SK-N-SH treated with all-trans-retinoic acid at 6 μM for 48 hours (cell line): Measurements from ENCODE around the gene GGTLC1.

Experiments used
- ATAC-seq: fragments of 200-7000 bp; cut with Tn5 transposase; 3 replicates; pipeline ENCODE4 v1.9.1; 2020; ENCODE audit warnings: mild to moderate bottlenecking, moderate library complexity
- ARNTL ChIP-seq: fragments of 450-650 bp; formaldehyde crosslinking; IDR thresholded peaks from 2 replicates; pipeline ENCODE4 v1.5.0; 2020; ENCODE audit warnings: low read depth, mild to moderate bottlenecking, moderate library complexity, borderline replicate concordance
- BACH2 ChIP-seq: fragments of 250-450 bp; sonication (Bioruptor Pico); IDR thresholded peaks from 2 replicates; pipeline ENCODE4 v1.9.0; 2021; ENCODE audit warnings: mild to moderate bottlenecking, borderline replicate concordance
- CREB5 ChIP-seq: fragments of 250-450 bp; sonication (Bioruptor Pico); IDR thresholded peaks from 2 replicates; pipeline ENCODE4 v1.5.1; 2020; ENCODE audit warnings: low read depth, mild to moderate bottlenecking, moderate library complexity
- CSDC2 ChIP-seq: fragments of 250-450 bp; sonication (Bioruptor Pico); IDR thresholded peaks from 2 replicates; pipeline ENCODE4 v1.5.0; 2020; ENCODE audit warnings: mild to moderate bottlenecking, moderate library complexity
- CSRNP3 ChIP-seq: fragments of 250-450 bp; sonication (Bioruptor Pico); IDR thresholded peaks from 2 replicates; pipeline ENCODE4 v1.5.1; 2021; ENCODE audit warnings: mild to moderate bottlenecking, moderate library complexity
- ESRRG ChIP-seq: fragments of 250-450 bp; sonication (Bioruptor Pico); IDR thresholded peaks from 2 replicates; pipeline ENCODE4 v1.6.1; 2021; ENCODE audit warnings: mild to moderate bottlenecking
- ISL1 ChIP-seq: fragments of 250-450 bp; sonication (Bioruptor Pico); IDR thresholded peaks from 2 replicates; pipeline ENCODE4 v2.1.2; 2022; ENCODE audit warnings: mild to moderate bottlenecking, moderate library complexity
- PATZ1 ChIP-seq: fragments of 250-450 bp; sonication (Bioruptor Pico); IDR thresholded peaks from 2 replicates; pipeline ENCODE4 v1.8.0; 2020; ENCODE audit warnings: mild to moderate bottlenecking, moderate library complexity, borderline replicate concordance
- POU6F1 ChIP-seq: fragments of 250-450 bp; sonication (Bioruptor Pico); IDR thresholded peaks from 2 replicates; pipeline ENCODE4 v1.8.0; 2021; ENCODE audit warnings: low read depth, mild to moderate bottlenecking, moderate library complexity, borderline replicate concordance
- PPARA ChIP-seq: fragments of 250-450 bp; sonication (Bioruptor Pico); IDR thresholded peaks from 2 replicates; pipeline ENCODE4 v1.5.0; 2020; ENCODE audit warnings: mild to moderate bottlenecking, borderline replicate concordance
- RARB ChIP-seq: fragments of 250-450 bp; sonication (Bioruptor Pico); IDR thresholded peaks from 2 replicates; pipeline ENCODE4 v1.8.0; 2021; ENCODE audit warnings: mild to moderate bottlenecking, moderate library complexity
- SNAI2 ChIP-seq: fragments of 250-450 bp; sonication (Bioruptor Pico); IDR thresholded peaks from 2 replicates; pipeline ENCODE4 v1.5.0; 2020; ENCODE audit warnings: mild to moderate bottlenecking, moderate library complexity
- TCF4 ChIP-seq: fragments of 250-450 bp; sonication (Bioruptor Pico); IDR thresholded peaks from 2 replicates; pipeline ENCODE4 v1.8.0; 2021; ENCODE audit warnings: mild to moderate bottlenecking, moderate library complexity, borderline replicate concordance
- TOX ChIP-seq: fragments of 250-450 bp; sonication (Bioruptor Pico); IDR thresholded peaks from 2 replicates; pipeline ENCODE4 v1.8.0; 2021; ENCODE audit warnings: mild to moderate bottlenecking, moderate library complexity, borderline replicate concordance
- ZC3H10 ChIP-seq: fragments of 250-450 bp; sonication (Bioruptor Pico); IDR thresholded peaks from 2 replicates; pipeline ENCODE4 v1.5.1; 2021; ENCODE audit warnings: mild to moderate bottlenecking, moderate library complexity
- ZFP3 ChIP-seq: fragments of 250-450 bp; sonication (Bioruptor Pico); IDR thresholded peaks from 2 replicates; pipeline ENCODE4 v1.5.0; 2020; ENCODE audit warnings: mild to moderate bottlenecking, moderate library complexity
- ZFP30 ChIP-seq: fragments of 450-650 bp; formaldehyde crosslinking; IDR thresholded peaks from 2 replicates; pipeline ENCODE4 v1.5.0; 2022; ENCODE audit warnings: mild to moderate bottlenecking, moderate library complexity
- ZNF70 ChIP-seq: fragments of 450-650 bp; formaldehyde crosslinking; IDR thresholded peaks from 2 replicates; pipeline ENCODE4 v1.5.0; 2020; ENCODE audit warnings: mild to moderate bottlenecking, moderate library complexity
- ZNF8 ChIP-seq: fragments of 450-650 bp; formaldehyde crosslinking; IDR thresholded peaks from 2 replicates; pipeline ENCODE4 v1.5.0; 2020; ENCODE audit warnings: mild to moderate bottlenecking, moderate library complexity

Gene GGTLC1

GRCh38 chr20:23967616-23967979 is 21.0 kb downstream of the GGTLC1 start:
- ATAC-seq = no peak
- TF ChIP-seq ZFP30 (CRISPR knock-in tag) (no peak), ISL1 (CRISPR knock-in tag) (no peak), TCF4 (CRISPR knock-in tag) (no peak), RARB (CRISPR knock-in tag) (no peak), ZFP3 (CRISPR knock-in tag) (no peak), SNAI2 (no peak), POU6F1 (no peak), ZC3H10 (CRISPR knock-in tag) (no peak)

GRCh38 chr20:23966927-23967615 is 21.5 kb downstream of the GGTLC1 start:
- ATAC-seq = no peak
- no peak for TF ChIP-seq CREB5 (CRISPR knock-in tag)
- no peak for TF ChIP-seq PATZ1 (CRISPR knock-in tag)
- TF ChIP-seq ISL1 (CRISPR knock-in tag) = no peak
- no peak for TF ChIP-seq CSRNP3 (CRISPR knock-in tag)
- TF ChIP-seq TOX (CRISPR knock-in tag) = no peak
- TF ChIP-seq ZFP3 (CRISPR knock-in tag) = no peak
- TF ChIP-seq ARNTL (CRISPR knock-in tag) = no peak
- TF ChIP-seq ZNF70 (CRISPR knock-in tag) = no peak
- no peak for TF ChIP-seq BACH2 (CRISPR knock-in tag)
- TF ChIP-seq ESRRG (CRISPR knock-in tag) = no peak
- TF ChIP-seq, all 23 proteins: peak for 0

GRCh38 chr20:23966298-23966697 is 22.3 kb downstream of the GGTLC1 start:
- no peak for ATAC-seq
- TF ChIP-seq PATZ1 (CRISPR knock-in tag) (no peak), TCF4 (CRISPR knock-in tag) (no peak), ZFP3 (CRISPR knock-in tag) (no peak), CSRNP3 (CRISPR knock-in tag) (no peak), PPARA (CRISPR knock-in tag) (no peak), ISL1 (CRISPR knock-in tag) (no peak), SNAI2 (no peak), CSDC2 (CRISPR knock-in tag) (no peak), ZNF70 (CRISPR knock-in tag) (no peak), ZFP30 (CRISPR knock-in tag) (no peak), ZNF8 (CRISPR knock-in tag) (no peak), POU6F1 (no peak)
- TF ChIP-seq, all 23 proteins: peak for 0
